GM18502 (cell line): Measurements from ENCODE around the gene MPZL3.

ENCODE experiments used
- ATAC-seq: cut with Tn5 transposase; IDR thresholded peaks from one replicate; pipeline ENCODE4 v1.9.1; 2021; ENCODE audit warnings: mild to moderate bottlenecking; ENCODE audit not compliant: unreplicated experiment, poor library complexity

The MPZL3 gene

GRCh38 chr11:118251858-118252652 is at the start of gene MPZL3:
Gene MPZL3, minus strand, starts transcription at chr11:118252365. Its CDS starts 71 bp downstream, at chr11:118252294.
- peak; percentile 71 for ATAC-seq

DNA sequence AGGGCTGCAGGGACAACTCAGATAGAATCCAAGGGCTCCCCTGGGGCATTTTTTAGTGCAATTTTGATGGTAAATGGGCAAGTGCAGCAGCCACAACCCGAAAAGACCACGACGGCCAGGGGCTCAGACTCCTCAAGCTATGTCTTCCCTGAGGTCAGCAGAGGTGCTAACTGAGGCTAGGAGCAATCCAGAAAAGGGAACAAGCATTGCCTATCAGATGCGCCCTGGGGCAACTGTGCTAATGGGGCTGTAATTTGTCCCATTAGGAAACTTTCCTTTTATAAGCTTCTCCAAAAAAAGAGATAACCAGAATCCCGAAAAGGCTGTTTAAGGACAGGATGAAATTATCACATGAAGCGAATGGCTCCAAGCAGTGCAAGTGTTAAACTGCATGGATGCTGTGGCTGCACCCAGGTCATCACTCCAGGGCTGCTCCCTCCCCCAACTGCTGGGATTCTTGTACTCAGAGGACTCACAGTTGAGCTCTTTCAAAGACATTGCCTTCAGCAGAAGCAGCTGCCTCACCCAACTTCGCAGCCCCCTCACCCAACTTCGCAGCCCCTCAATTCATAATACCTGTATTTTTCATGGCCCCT is 49.5 kb upstream of the MPZL3 start:
- ATAC-seq: no peak

GRCh38 chr11:118295815-118296454 is 43.8 kb upstream of the MPZL3 start:
- no peak for ATAC-seq

DNA sequence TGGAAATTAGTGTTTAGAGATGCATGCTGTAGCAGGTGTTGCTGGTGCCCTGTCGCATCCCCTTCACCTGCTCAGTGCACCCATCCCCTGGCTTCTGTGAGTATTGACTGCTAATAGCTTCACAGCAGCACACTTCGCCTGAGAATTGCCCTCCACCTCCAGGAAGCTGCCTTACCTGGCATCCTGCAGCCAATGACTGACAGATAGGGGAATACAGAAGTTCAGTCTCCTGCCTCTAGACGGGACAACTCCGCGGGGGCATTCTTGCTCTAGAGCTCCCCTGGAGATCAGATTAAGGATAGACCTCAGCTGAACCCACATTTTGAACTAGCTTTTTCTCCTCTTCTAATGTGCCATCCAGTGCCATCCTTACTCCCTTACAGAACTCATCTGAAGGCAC is 43.0 kb upstream of the MPZL3 start:
- ATAC-seq: no peak

- no peak for ATAC-seq
Measured at GRCh38 chr11:118294053-118294452, 41.9 kb upstream of the MPZL3 start.

- ATAC-seq: no peak
Measured at GRCh38 chr11:118291477-118292135, 39.4 kb upstream of the MPZL3 start.

DNA sequence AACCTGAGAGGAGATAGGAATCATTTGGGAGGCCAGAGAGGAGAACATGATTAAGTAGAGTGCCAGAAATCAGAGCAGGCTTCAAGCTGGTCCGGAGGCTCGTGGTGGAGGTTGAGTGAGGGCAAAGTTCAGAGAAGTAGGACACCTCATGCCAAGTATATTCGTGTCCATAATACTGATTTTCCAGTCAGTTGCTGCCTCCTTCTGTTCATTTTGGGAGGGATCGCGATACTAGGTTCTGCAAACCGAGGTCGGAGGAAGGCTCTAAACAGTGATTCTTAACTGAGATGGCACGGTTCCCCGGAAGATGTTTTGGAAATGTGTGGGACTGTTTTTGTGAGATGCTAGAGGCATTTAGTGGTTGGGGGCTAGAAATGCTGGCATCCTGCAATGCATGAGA is 38.8 kb upstream of the MPZL3 start:
- no peak for ATAC-seq

DNA sequence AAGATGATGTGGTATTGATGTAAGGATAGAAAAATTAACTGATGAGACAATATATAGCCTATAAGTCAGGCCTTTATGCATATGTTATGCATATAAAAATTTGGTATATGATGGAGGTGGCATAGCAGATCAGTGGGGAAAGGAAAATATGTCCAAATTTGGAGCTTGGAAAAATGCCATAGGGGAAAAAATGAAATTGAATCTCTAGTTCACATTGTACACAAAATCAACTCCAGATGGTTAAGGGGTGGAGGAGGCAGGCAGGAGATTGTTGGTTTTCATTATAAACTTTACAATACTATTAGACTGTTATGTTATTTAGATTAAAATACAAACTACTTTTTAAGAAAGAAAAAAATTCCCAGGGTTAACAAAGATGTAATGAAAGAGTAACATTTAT is 37.2 kb upstream of the MPZL3 start:
- no peak for ATAC-seq

DNA sequence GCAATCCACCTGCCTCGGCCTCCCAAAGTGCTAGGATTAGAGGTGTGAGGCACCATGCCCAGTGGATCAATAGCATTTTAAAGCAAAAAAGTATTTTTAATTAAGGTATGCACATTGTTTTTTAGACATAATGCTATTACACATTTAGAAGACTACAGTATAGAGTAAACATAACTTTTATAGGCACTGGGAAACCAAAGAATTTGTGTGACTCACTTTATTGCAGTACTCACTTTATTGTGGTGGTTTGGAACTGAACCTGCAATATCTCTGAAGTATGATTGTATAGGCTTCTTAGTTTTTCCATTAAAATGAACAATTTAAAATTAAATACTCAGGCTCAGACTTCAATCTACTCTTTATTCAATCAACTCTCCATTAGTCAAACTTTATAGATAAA is 34.8 kb upstream of the MPZL3 start:
- no peak for ATAC-seq

GRCh38 chr11:118286545-118286944 is 34.4 kb upstream of the MPZL3 start:
- ATAC-seq: no peak

GRCh38 chr11:118283756-118284350 is 31.7 kb upstream of the MPZL3 start:
- no peak for ATAC-seq

GRCh38 chr11:118283037-118283636 is 31.0 kb upstream of the MPZL3 start:
- no peak for ATAC-seq

GRCh38 chr11:118282606-118283005 is 30.4 kb upstream of the MPZL3 start:
- ATAC-seq: no peak

DNA sequence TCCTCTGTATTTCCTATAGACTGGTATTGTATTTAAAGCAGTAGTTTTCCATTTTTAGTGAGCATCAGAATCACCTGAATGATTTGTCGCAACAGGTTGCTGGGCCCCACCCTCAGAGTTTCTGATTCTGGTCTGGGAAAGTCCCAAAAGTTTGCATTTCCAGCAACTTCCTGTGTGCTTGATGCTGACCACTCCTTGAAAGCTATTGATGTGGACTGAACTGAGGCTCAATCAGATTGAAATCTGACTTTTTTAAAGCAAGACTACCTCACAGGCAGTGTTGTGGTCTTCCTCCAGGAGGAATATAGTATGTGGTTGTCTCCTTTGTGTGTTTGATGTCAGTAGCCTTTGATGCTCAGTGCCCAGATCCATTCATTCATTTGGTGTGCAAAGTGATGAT is 29.1 kb upstream of the MPZL3 start:
- ATAC-seq: no peak

GRCh38 chr11:118277312-118277711 is 25.1 kb upstream of the MPZL3 start:
- ATAC-seq: no peak

DNA sequence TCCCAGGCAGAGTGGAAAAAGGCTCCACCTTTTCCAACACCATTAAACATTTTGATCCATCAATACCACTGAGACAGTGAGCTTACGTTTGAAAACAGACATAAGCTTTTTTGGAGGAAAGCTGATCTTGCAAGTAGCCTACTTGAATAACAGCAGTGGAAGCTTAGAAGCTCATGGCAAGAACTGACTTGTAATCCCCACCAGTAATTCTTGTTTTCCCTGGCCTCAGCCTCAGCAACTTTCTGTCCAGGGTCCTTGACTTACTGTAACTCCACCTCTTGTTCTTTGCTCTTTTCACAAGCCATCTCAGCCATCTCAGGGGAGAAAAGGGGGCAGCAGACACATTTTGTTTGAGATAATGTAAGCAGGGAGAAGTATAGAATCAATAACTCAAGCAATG is 24.3 kb upstream of the MPZL3 start:
- ATAC-seq: no peak

GRCh38 chr11:118275176-118275575 is 23.0 kb upstream of the MPZL3 start:
- ATAC-seq: no peak

DNA sequence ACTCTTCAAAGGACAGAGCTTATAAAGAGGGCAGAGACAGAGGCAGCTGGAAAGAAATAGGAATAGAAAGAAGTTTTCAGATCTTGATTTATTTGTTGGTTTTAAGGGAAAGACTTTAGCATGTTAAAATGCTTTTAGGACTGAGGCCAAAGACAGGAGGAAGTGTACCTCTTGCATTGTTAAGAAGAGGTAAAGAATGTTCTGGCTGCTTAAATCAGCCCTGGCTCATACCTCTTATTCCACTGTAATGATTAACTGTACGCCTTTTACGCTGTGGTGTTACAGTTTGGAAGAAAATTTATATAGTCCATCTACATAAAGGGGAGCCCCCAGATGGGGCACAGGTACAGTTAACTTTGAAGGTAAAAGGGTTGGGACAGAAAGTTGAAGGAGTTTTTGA is 22.0 kb upstream of the MPZL3 start:
- no peak for ATAC-seq

DNA sequence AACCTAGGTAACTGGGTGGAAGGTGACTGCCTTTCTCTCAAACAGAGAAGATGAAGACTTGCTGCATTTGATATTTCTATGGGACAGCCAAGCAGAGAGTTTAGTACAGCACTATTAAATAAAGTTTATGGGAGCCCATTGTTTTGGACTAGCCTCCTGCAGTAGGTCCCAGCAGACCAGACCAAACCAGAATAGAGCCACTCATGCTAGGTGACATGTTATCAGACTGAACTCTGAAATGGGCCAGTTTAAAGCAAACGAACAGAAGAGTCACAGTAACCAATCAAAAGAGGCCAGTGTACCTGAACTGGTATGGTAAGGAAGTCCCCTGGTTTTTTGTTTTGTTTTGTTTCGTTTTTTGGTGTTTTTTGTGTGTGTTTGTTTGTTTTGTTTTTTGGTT is 19.8 kb upstream of the MPZL3 start:
- no peak for ATAC-seq

DNA sequence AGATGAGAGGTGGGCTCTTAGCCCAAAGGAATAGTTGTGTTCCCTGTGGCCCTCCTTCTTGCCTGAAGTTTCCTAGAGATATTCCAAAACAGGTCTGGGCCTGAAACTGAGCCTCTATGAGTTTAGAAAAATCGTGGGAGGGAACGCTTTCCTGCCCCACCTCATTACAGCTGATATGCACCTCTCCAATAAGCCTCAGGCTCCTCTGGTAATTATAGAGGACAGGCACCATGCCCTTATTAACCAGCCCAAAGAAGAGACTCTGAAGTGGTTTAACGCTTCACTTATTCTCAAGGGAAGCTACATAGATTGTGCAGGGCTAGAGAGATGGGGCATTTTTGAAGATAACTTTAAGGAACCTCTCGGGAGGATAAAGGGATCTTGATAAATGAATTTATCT is 15.3 kb upstream of the MPZL3 start:
- no peak for ATAC-seq
